ENCODE results near the gene EREG.

EREG gene

GRCh38 chr4:74424111-74424510, 59.2 kb downstream of the EREG start:
- in situ Hi-C loops (cut with MboI; ENCODE audit: low pct_unique_long_range_greater_than_20kb, low sequenced_read_pairs, unreplicated experiment) = no loop called here
- TF ChIP-seq CTCF (IDR thresholded peaks at IDR 0.05; ENCODE audit: extremely low read depth, insufficient read depth, missing control alignments) = no peak
- DNase-seq (ENCODE audit: low spot score) = no peak

GRCh38 chr4:74426101-74426500, 61.2 kb downstream of the EREG start:
- in situ Hi-C loops (cut with MboI; ENCODE audit: low pct_unique_long_range_greater_than_20kb, low sequenced_read_pairs, unreplicated experiment) = no loop called here
- no peak for DNase-seq (ENCODE audit: low spot score)
- no peak for TF ChIP-seq CTCF (IDR thresholded peaks at IDR 0.05; ENCODE audit: extremely low read depth, insufficient read depth, missing control alignments)

DNA sequence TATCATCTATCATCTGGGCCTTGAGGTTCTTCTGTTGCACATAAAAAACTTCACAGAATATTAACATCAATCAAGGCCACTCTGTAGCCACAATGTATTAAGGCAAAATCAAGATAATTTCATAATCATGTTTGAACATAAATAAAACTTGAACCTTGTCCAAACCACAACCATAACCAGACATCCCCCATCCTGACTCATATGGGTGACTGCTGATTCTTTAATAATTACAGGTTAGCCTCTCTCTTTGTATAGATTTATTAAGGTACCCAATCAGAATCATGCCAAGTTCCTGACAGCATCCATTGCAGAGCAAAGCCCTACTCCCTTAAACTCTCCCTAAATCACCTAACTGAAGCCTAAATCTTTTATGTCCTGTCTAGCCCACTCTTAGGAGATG, 63.3 kb downstream of the EREG start:
- DNase-seq (ENCODE audit: low spot score) = no peak
- TF ChIP-seq CTCF (IDR thresholded peaks at IDR 0.05; ENCODE audit: extremely low read depth, insufficient read depth, missing control alignments) = no peak
- in situ Hi-C loops (cut with MboI; ENCODE audit: low pct_unique_long_range_greater_than_20kb, low sequenced_read_pairs, unreplicated experiment) = no loop called here

DNA sequence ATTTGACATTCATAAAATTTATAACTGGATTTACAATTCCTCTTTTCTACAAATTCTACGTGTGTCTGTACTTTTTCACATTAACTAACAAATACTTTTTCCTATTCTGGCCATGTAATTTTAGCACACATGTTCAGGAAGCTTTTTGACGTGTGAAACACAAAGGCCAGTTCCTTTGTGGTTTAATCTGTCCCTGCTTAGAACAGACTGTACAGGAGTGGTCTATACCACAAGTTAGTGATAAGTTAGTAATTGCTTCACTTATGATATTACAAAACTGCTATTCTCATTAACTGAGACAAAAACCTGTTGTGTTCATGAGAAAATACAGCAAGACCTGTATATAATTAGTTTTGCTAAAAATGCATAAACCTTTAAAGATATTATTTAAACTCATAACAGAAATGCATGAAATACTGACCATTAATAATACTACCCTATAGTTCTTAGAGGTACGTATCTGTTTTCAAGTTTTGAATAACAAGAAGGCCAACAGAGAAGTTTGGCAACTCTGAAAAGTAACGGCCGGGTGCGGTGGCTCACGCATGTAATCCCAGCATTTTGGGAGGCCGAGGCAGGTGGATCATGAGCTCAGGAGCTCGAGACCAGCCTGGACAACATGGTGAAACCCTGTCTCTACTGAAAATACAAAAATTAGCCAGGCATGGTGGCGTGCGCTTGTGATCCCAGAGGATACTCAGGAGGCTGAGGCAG, 66.3 kb downstream of the EREG start:
- in situ Hi-C loops (cut with MboI; ENCODE audit: low pct_unique_long_range_greater_than_20kb, low sequenced_read_pairs, unreplicated experiment) = no loop called here
- TF ChIP-seq CTCF (IDR thresholded peaks at IDR 0.05; ENCODE audit: extremely low read depth, insufficient read depth, missing control alignments) = no peak
- no peak for DNase-seq (ENCODE audit: low spot score)

GRCh38 chr4:74433043-74433442, 68.1 kb downstream of the EREG start:
- in situ Hi-C loops (cut with MboI; ENCODE audit: low pct_unique_long_range_greater_than_20kb, low sequenced_read_pairs, unreplicated experiment) = no loop called here
- DNase-seq (ENCODE audit: low spot score) = no peak
- TF ChIP-seq CTCF (IDR thresholded peaks at IDR 0.05; ENCODE audit: extremely low read depth, insufficient read depth, missing control alignments) = no peak

DNA sequence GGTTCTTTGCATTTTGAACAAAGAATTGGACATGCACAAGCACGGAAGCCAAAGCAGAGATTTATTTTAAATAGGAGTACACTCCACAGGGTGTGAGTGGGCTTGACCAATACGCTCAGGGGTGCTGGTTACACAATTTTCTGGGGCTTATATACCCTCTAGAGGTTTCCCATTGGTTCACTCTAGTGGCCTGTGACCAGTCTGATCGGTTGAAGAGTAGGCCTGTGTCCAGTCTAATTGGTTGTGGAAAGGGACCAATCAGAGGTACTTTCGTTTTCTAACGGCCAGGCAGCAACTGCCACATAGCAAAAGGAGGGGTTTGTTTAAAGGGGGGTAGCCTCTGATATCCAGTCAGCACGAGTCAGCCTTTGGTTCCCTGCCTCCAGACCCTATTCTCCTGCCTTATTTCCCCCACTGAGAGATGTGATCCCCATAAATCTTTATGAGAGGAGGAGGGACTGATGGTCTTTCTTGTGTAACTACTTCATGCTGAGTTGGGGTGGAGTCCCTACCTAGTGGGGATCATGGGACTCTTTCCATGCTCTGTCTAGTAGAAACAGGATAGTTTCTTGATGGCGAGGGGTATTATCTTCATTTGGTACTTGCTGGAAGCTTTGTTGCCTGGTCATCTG, 68.7 kb downstream of the EREG start:
- in situ Hi-C loops (cut with MboI; ENCODE audit: low pct_unique_long_range_greater_than_20kb, low sequenced_read_pairs, unreplicated experiment) = no loop called here
- DNase-seq (ENCODE audit: low spot score) = no peak
- TF ChIP-seq CTCF (IDR thresholded peaks at IDR 0.05; ENCODE audit: extremely low read depth, insufficient read depth, missing control alignments) = no peak

Data from GM13977 (cell line).